T47D (cell line): ENCODE measurements around the gene PRKCZ.
"Not testable (repeated sequence)": the region's sequence is repeated elsewhere in the genome, so short reads cannot be mapped to it uniquely, and the experiment has no call there.

Experiments
- DNase-seq, 2 experiments: peaks; one replicate each; pipeline versions ENCODE4 v3.0.0 to v3.0.0-alpha.2; 2011 to 2012; ENCODE audit warnings: low read depth in 1 of 2, low spot score in 1 of 2
- JUND ChIP-seq: IDR thresholded peaks from 2 replicates; pipeline ENCODE4 v1.6.1; 2012; ENCODE audit warnings: low read depth
- in situ Hi-C: cut with HindIII; loops from 2 replicates; pipeline ENCODE4 v1.10.0; 2016; ENCODE audit warnings: low sequenced_read_pairs, low pct_unique_long_range_greater_than_20kb

The PRKCZ gene

GRCh38 chr1:2133039-2133878, 83.0 kb downstream of the PRKCZ start:
- DNase-seq, result no peak
- TF ChIP-seq JUND, result no peak
- in situ Hi-C loops, result no loop called here

GRCh38 chr1:2133879-2134215, 83.6 kb downstream of the PRKCZ start:
- no peak for DNase-seq
- in situ Hi-C loops, result no loop called here
- TF ChIP-seq JUND, result no peak

- DNase-seq, result no peak
- in situ Hi-C loops, result no loop called here
- TF ChIP-seq JUND, result no peak
Observed at GRCh38 chr1:2134266-2134620, 84.0 kb downstream of the PRKCZ start.

- no peak for DNase-seq
- in situ Hi-C loops, result no loop called here
- no peak for TF ChIP-seq JUND
Observed at GRCh38 chr1:2134621-2135307, 84.6 kb downstream of the PRKCZ start.

- DNase-seq, result peak; percentile 16 to 69
- TF ChIP-seq JUND, result no peak
- in situ Hi-C loops, result no loop called here
Observed at GRCh38 chr1:2135441-2135841, 85.2 kb downstream of the PRKCZ start.

- no peak for DNase-seq
- in situ Hi-C loops, result no loop called here
- no peak for TF ChIP-seq JUND
Observed at GRCh38 chr1:2135941-2136340, 85.7 kb downstream of the PRKCZ start.

GRCh38 chr1:2136386-2137235, 86.4 kb downstream of the PRKCZ start:
- no peak for TF ChIP-seq JUND
- in situ Hi-C loops, result no loop called here
- DNase-seq, result no peak

- in situ Hi-C loops, result no loop called here
- no peak for DNase-seq
- TF ChIP-seq JUND, result no peak
Observed at GRCh38 chr1:2137257-2138121, 87.3 kb downstream of the PRKCZ start.

GRCh38 chr1:2139156-2139555, 88.9 kb downstream of the PRKCZ start:
- DNase-seq, in situ Hi-C loops: not testable (repeated sequence)

- TF ChIP-seq JUND, result no peak
- in situ Hi-C loops, result no loop called here
- DNase-seq, result no peak
Observed at GRCh38 chr1:2141025-2141424, 90.8 kb downstream of the PRKCZ start.

- DNase-seq, result no peak
- TF ChIP-seq JUND, result no peak
- in situ Hi-C loops, result no loop called here
Observed at GRCh38 chr1:2143814-2144500, 93.7 kb downstream of the PRKCZ start.
